HG02623 (cell line): ENCODE results near the gene NOCT.
A peak's percentile ranks its signal among the peaks of the same experiment; 100 is the strongest.
"Not testable (repeated sequence)": the region's sequence is repeated elsewhere in the genome, so short reads cannot be mapped to it uniquely, and the experiment has no call there.

ENCODE experiments used
- ATAC-seq: cut with Tn5 transposase; IDR thresholded peaks from one replicate; pipeline ENCODE4 v1.9.1; 2021; ENCODE audit warnings: moderate library complexity; ENCODE audit not compliant: unreplicated experiment

NOCT gene, protein sequence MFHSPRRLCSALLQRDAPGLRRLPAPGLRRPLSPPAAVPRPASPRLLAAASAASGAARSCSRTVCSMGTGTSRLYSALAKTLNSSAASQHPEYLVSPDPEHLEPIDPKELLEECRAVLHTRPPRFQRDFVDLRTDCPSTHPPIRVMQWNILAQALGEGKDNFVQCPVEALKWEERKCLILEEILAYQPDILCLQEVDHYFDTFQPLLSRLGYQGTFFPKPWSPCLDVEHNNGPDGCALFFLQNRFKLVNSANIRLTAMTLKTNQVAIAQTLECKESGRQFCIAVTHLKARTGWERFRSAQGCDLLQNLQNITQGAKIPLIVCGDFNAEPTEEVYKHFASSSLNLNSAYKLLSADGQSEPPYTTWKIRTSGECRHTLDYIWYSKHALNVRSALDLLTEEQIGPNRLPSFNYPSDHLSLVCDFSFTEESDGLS

DNA sequence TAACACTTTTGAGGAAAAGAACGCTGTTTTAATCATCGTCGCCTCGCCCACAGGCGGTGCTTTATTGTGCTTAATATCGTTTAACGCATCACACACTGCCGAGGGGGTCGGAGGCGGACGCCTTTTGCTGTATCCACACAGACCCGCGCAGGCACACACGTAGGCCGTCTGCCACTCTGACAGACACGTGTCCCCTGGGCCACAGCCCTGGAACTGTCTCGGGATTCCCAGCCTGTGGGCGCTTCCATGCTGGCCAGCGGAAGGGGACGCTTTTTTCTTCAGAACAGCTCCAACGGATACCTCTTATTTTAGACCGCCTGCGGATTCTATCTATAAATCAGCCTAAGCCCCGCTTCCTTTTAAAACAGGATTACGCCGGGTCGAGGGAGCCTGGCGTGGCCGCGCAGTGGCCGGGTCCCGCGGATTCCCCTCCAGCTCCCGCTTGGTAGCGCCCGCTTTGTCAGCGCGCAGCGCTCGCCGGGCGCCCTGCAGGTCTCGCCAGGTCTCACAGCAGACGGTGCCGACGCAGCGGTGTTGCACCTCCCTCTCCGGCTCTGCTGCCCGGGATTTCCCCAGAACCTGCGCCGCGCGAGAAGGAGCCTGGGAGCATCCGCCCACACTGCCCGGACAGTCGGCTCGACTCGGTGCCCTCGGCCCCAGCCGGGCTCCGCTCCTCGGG lies at the start of gene NOCT:
Gene NOCT (plus strand): TSS at position 513 of the 679 bp plus-strand sequence. CDS start 201 bp downstream, outside the sequence.
- peak; percentile 94 for ATAC-seq

- ATAC-seq = peak; percentile 91
Measured at GRCh38 chr4:138967313-138967712, 48.3 kb upstream of the NOCT start.

GRCh38 chr4:138972956-138973801 lies 42.4 kb upstream of the NOCT start:
- no peak for ATAC-seq

- ATAC-seq = no peak
Measured at GRCh38 chr4:138975225-138975624, 40.4 kb upstream of the NOCT start.

GRCh38 chr4:138976526-138976925 lies 39.1 kb upstream of the NOCT start:
- ATAC-seq = no peak

- peak; percentile 89 for ATAC-seq
Measured at GRCh38 chr4:138977524-138977923, 38.1 kb upstream of the NOCT start.

DNA sequence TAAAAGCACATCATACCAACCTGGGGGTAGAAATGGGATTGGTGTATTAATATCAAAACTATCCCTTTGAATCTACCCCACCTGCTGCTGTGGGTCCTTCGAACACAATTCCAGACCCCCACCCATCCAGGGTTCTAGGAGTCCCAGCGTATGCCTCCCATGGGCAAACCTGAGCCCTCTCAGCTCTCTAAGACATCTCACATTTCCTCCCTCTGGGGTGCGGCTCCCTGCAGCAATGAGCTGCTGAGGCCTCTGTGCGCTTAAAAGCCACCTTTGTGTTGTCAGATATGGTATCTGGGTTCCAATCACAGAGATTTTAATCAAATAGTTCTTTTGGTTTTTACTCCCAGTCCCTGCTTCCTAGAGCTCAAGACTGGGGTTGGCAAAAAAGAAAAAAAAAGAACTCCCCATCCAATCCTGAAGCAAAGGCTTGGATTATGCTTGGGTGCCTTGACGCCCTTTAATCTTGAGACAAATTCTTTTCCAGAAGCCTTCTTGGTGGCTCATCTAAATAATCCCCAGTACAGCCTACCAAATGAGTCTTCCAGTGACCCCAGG lies 37.5 kb upstream of the NOCT start:
- ATAC-seq = no peak

GRCh38 chr4:138978600-138978999 lies 37.0 kb upstream of the NOCT start:
- no peak for ATAC-seq

DNA sequence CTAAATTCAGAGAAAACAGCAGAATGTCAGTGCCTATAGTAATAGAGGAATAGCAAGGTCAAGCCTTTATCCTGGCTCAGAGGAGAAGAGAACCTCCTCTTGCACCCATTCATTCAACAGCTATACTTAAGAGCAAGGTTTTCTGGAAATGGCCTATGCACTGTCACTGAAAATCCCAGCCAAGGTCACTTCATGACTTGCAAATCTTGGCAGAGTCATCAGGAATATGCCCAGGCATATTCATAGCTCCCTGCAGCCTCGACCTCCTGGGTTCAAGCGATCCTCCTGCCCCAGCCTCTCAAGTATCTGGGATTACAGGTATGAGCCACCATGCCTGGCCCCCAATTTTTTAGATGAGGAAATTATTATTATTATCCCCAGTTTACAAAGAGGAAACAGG lies 35.8 kb upstream of the NOCT start:
- ATAC-seq = no peak

GRCh38 chr4:138981930-138982390 lies 33.6 kb upstream of the NOCT start:
- ATAC-seq = no peak

DNA sequence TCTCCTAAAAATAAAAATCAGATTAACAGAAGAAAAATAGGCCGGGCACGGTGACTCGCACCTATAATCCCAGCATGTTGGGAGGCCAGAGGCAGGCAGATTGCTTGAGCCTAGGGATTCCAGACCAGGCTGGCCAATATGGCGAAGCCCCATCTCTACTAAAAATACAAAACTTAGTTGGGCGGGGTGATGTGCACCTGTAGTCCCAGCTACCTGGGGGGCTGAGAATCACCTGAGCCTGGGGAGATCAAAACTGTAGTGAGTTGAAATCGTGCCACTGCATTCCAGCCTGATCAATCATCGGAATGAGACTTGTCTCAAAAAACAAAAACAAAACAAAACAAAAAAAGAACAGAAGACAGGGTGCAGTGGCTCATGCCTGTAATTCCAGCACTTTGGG lies 32.8 kb upstream of the NOCT start:
- ATAC-seq = no peak

GRCh38 chr4:138983690-138984089 lies 31.9 kb upstream of the NOCT start:
- no peak for ATAC-seq

DNA sequence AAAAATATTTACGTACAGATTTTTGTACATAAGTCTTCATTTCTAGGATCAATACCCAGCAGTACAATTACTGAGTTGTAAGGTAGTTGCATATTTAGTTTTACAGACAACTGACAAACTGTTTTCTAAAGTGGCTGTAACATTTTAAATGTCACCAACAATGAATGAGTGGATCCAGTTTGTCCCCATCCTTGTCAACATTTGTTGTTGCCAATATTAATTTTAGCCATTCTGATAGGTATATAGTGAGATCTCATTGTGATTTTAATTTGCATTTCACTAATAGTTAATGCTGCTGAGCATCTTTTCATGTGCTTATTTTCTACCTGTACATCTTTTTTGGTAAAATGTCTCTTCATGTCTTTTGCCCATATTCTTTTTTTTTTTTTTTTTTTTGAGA lies 30.9 kb upstream of the NOCT start:
- no peak for ATAC-seq

DNA sequence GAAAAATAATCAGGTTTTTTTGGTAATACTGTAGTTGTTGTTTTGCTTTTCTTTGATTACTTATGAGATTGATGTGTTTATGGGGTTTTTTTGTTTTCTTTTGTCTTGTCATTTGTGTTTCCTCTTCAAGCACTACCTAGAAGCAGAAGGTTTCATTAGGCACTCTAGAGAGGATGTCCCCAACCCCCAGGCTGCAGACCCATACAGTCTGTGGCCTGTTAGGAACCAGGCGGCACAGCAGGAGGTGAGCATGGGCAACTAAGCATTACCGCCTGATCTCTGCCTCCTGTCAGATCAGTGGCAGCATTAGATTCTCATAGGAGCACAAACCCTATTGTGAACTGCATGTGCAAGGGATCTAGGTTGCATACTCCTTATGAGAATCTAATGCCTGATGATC lies 22.9 kb upstream of the NOCT start:
- no peak for ATAC-seq

GRCh38 chr4:138996090-138996489 lies 19.5 kb upstream of the NOCT start:
- ATAC-seq = no peak

GRCh38 chr4:138999666-139000065 lies 15.9 kb upstream of the NOCT start:
- no peak for ATAC-seq

GRCh38 chr4:139000134-139000533 lies 15.4 kb upstream of the NOCT start:
- ATAC-seq = not testable (repeated sequence)

GRCh38 chr4:139001430-139001829 lies 14.2 kb upstream of the NOCT start:
- ATAC-seq = not testable (repeated sequence)

- not testable (repeated sequence) for ATAC-seq
Measured at GRCh38 chr4:139003668-139004067, 11.9 kb upstream of the NOCT start.

- ATAC-seq = no peak
Measured at GRCh38 chr4:139005774-139006173, 9.8 kb upstream of the NOCT start.

DNA sequence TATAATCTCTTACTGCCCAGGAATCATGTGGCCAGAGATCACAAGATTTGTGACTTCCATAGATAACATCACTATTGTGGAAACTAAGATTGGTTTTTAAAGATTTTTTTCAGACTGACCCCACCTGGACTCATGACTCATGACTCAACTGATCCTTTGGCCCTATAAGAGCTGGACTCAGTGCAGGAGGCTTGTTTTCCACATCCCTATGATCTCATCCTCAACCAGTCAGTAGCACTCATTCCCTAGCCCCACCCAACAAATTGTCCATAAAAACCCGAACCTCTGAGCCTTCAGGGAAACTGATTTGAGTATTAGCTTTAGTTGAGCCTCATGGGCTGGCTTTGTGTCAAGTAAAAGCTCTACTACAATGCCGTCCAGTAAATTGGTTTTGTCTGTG lies 7.9 kb upstream of the NOCT start:
- no peak for ATAC-seq
